Activated gamma-delta T cell (primary cell): ENCODE measurements around the gene ADAM8.
"Not testable (repeated sequence)": the region's sequence is repeated elsewhere in the genome, so short reads cannot be mapped to it uniquely, and the experiment has no call there.

Source experiments
- DNase-seq: peaks from one replicate; lab custom pipeline; 2025; lab: John Stamatoyannopoulos, UW
- total RNA-seq, 2 donors: gene quantifications; one replicate each; lab custom pipeline; 2026; lab: John Stamatoyannopoulos, UW

Gene ADAM8
- total RNA-seq, result 164 to 233 reads per million in 2 donors

- peak; percentile 59 for DNase-seq
These were observed at the start of gene ADAM8 for GRCh38 chr10:133276435-133277201. TSS of gene ADAM8 (minus strand) at chr10:133276868. CDS start at chr10:133276817, 51 bp downstream.

GRCh38 chr10:133326223-133326551 is 49.5 kb upstream of the ADAM8 start:
- DNase-seq, result no peak

- no peak for DNase-seq
These were observed 49.0 kb upstream of the ADAM8 start for GRCh38 chr10:133325440-133326222.

- no peak for DNase-seq
These were observed 48.2 kb upstream of the ADAM8 start for GRCh38 chr10:133324857-133325260.

- no peak for DNase-seq
These were observed 47.6 kb upstream of the ADAM8 start for GRCh38 chr10:133324198-133324792.

- not testable (repeated sequence) for DNase-seq
These were observed 45.5 kb upstream of the ADAM8 start for GRCh38 chr10:133322064-133322709.

GRCh38 chr10:133320852-133321422 is 44.3 kb upstream of the ADAM8 start:
- DNase-seq, result not testable (repeated sequence)

GRCh38 chr10:133318494-133319127 is 41.9 kb upstream of the ADAM8 start:
- peak; percentile 49 for DNase-seq

- no peak for DNase-seq
These were observed 40.1 kb upstream of the ADAM8 start for GRCh38 chr10:133316732-133317131.

GRCh38 chr10:133316266-133316665 is 39.6 kb upstream of the ADAM8 start:
- no peak for DNase-seq

- DNase-seq, result no peak
These were observed 39.2 kb upstream of the ADAM8 start for GRCh38 chr10:133315847-133316246.

- DNase-seq, result no peak
These were observed 38.2 kb upstream of the ADAM8 start for GRCh38 chr10:133314911-133315310.

- DNase-seq, result no peak
These were observed 36.5 kb upstream of the ADAM8 start for GRCh38 chr10:133313192-133313591.

- DNase-seq, result no peak
These were observed 36.1 kb upstream of the ADAM8 start for GRCh38 chr10:133312769-133313145.

GRCh38 chr10:133312016-133312768 is 35.5 kb upstream of the ADAM8 start:
- DNase-seq, result no peak

GRCh38 chr10:133311570-133311969 is 34.9 kb upstream of the ADAM8 start:
- no peak for DNase-seq

- no peak for DNase-seq
These were observed 34.1 kb upstream of the ADAM8 start for GRCh38 chr10:133310789-133311188.

- no peak for DNase-seq
These were observed 33.7 kb upstream of the ADAM8 start for GRCh38 chr10:133310399-133310755.

- no peak for DNase-seq
These were observed 33.2 kb upstream of the ADAM8 start for GRCh38 chr10:133309720-133310398.

GRCh38 chr10:133309100-133309719 is 32.5 kb upstream of the ADAM8 start:
- DNase-seq, result peak; percentile 93
